ENCODE measurements around the gene KLHL5.

- no peak for TF ChIP-seq CTCF (IDR thresholded peaks at IDR 0.05; ENCODE audit: low read depth, low read length, missing input control)
- no peak for TF ChIP-seq JUND (IDR thresholded peaks at IDR 0.05)
- TF ChIP-seq RAD21 (IDR thresholded peaks at IDR 0.05), result no peak
- no peak for TF ChIP-seq MAX (IDR thresholded peaks at IDR 0.05)
- TF ChIP-seq FOXA1 (IDR thresholded peaks at IDR 0.05), result no peak
Observed at GRCh38 chr4:39166177-39166576, 104.1 kb downstream of the KLHL5 start.
